Esophagus squamous epithelium (tissue), 5 donors: ENCODE results near the gene KMT2E. TPM values are rescaled to one million over a fixed set of nuclear protein-coding genes. Genes with fewer than 3 reads are reported as not detected.
"Not testable (repeated sequence)": the region's sequence is repeated elsewhere in the genome, so short reads cannot be mapped to it uniquely, and the experiment has no call there.

Experiments used
- DNase-seq: peaks from one replicate; lab custom pipeline; 2025; lab: John Stamatoyannopoulos, UW
- H3K27ac ChIP-seq, 4 donors: fragments of 200-600 bp; sonication (generic); one replicate each; pipeline ENCODE4 v1.5.1; 2016 to 2019; ENCODE audit warnings: mild to moderate bottlenecking in 1 of 4
- H3K27me3 ChIP-seq, 4 donors: fragments of 200-600 bp; sonication (generic); 1 replicate in 3 of 4; 2 replicates in 1 of 4; pipeline versions ENCODE4 v1.5.1 to v1.6.0; 2017 to 2021; ENCODE audit warnings: antibody characterized with exemption in 1 of 4
- H3K36me3 ChIP-seq, 3 donors: fragments of 200-600 bp; sonication (generic); one replicate each; pipeline ENCODE4 v1.5.1; 2016 to 2019
- H3K4me1 ChIP-seq, 3 donors: fragments of 200-600 bp; sonication (generic); one replicate each; pipeline ENCODE4 v1.5.1; 2017 to 2019
- H3K4me3 ChIP-seq, 4 donors: fragments of 200-600 bp; sonication (generic); 1 replicate in 3 of 4; 2 replicates in 1 of 4; pipeline ENCODE4 v1.5.1; 2016 to 2019; ENCODE audit warnings: mild to moderate bottlenecking in 2 of 4, moderate library complexity in 1 of 4
- H3K9me3 ChIP-seq, 3 donors: fragments of 200-600 bp; sonication (generic); one replicate each; pipeline ENCODE4 v1.5.1; 2016 to 2019
- POLR2A ChIP-seq, 4 donors: fragments of 450-650 bp; IDR thresholded peaks; one replicate each; pipeline ENCODE4 v1.6.1; 2017; ENCODE audit warnings: antibody characterized with exemption in 4 of 4, mild to moderate bottlenecking in 4 of 4, moderate library complexity in 3 of 4
- WGBS, 2 donors: methylation state at CpG; one replicate each; pipeline ENCODE4 v1.1.5; 2018; 5-methylcytosine and 5-hydroxymethylcytosine counted together
- intact Hi-C: fragments of 100-400 bp; cut with DNase I; formaldehyde crosslinking; loops from one replicate; pipeline ENCODE4 v1.15.0; 2022
- total RNA-seq, 4 donors: library from RNA; depleted of rRNA; stranded (reverse); fragments of >200 nt; gene quantifications; one replicate each; pipeline ENCODE4 v1.1.0, GENCODE V29; 2016
- TF ChIP-seq, protein P1 (sequence below), 6 experiments: fragments of 450-650 bp in 4 of 6; fragments of 200-600 bp in 2 of 6; sonication (generic) in 2 of 6; IDR thresholded peaks; one replicate each; pipeline ENCODE4 v1.5.1; 2016 to 2019; ENCODE audit warnings: antibody characterized with exemption in 6 of 6, mild to moderate bottlenecking in 4 of 6, moderate library complexity in 4 of 6
- donor health status: DM: yes; HTN: yes; CAD: no.

Gene KMT2E
- total RNA-seq, 4 donors from 2014 or later, result 37.2 to 80.5 (median 54.4) TPM

DNA sequence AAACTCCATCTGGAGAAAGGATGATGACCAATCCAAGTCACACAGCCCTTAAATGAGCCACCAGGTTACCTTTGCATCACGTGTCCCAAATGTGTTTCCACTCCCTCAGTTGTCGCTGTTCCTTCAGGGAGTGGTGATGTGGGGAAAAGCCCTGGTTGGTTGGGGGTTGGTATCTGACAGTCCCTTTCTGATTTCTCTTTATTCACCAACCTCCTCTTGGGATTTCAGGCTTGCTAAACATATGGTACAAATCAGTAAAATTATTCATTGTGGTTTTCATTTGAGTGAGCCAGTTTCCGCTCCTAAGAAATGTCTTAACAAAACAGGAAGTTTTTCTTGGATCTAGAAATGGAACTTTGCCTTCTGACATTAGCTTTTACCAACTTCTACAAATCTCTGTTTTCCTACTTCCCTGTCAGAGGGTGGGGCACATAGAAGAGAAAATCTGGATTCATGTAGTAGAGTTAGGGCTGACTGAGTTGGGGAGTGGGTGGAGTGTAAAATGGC, 40.0 kb upstream of the KMT2E start:
- no peak for DNase-seq

GRCh38 chr7:104975553-104975952, 38.5 kb upstream of the KMT2E start:
- peak overlapping the region in 2 of 4 donors; percentile 14 to 99 for H3K27ac ChIP-seq
- intact Hi-C loops, H3K4me3 ChIP-seq, DNase-seq, H3K9me3 ChIP-seq, H3K36me3 ChIP-seq, H3K27me3 ChIP-seq: not testable (repeated sequence)
- WGBS, 2 donors, result 87 to 94% methylated on average over 6 of the region's 6 CpGs
- peaks cover 49 to 88% (median 85%) of the 10 kb centered on the region in 3 donors for H3K4me1 ChIP-seq

More for the DNA sequence above, 40.0 kb upstream of the KMT2E start:
- intact Hi-C loops, result no loop called here
- H3K27me3 ChIP-seq, result no peaks in the 10 kb centered on the region
- H3K36me3 ChIP-seq, result no peaks in the 10 kb centered on the region
- peaks cover 36 to 75% (median 69%) of the 10 kb centered on the region in 3 donors for H3K4me1 ChIP-seq
- 33 to 49% methylated on average over 3 of the region's 3 CpGs for WGBS, 2 donors
- no peaks in the 10 kb centered on the region for H3K9me3 ChIP-seq
- H3K27ac ChIP-seq, result peak overlapping the region; percentile 23 to 91 (median 74)
- H3K4me3 ChIP-seq, result no peak overlapping the region
- no peak for TF ChIP-seq POLR2A (IDR thresholded peaks at IDR 0.05)
- TF ChIP-seq, protein P1, sequence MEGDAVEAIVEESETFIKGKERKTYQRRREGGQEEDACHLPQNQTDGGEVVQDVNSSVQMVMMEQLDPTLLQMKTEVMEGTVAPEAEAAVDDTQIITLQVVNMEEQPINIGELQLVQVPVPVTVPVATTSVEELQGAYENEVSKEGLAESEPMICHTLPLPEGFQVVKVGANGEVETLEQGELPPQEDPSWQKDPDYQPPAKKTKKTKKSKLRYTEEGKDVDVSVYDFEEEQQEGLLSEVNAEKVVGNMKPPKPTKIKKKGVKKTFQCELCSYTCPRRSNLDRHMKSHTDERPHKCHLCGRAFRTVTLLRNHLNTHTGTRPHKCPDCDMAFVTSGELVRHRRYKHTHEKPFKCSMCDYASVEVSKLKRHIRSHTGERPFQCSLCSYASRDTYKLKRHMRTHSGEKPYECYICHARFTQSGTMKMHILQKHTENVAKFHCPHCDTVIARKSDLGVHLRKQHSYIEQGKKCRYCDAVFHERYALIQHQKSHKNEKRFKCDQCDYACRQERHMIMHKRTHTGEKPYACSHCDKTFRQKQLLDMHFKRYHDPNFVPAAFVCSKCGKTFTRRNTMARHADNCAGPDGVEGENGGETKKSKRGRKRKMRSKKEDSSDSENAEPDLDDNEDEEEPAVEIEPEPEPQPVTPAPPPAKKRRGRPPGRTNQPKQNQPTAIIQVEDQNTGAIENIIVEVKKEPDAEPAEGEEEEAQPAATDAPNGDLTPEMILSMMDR (IDR thresholded peaks at IDR 0.05), result no peak

- H3K4me1 ChIP-seq, result peaks cover 42 to 88% (median 79%) of the 10 kb centered on the region in 3 donors
Measured at GRCh38 chr7:104976966-104977636, 36.9 kb upstream of the KMT2E start.

DNA sequence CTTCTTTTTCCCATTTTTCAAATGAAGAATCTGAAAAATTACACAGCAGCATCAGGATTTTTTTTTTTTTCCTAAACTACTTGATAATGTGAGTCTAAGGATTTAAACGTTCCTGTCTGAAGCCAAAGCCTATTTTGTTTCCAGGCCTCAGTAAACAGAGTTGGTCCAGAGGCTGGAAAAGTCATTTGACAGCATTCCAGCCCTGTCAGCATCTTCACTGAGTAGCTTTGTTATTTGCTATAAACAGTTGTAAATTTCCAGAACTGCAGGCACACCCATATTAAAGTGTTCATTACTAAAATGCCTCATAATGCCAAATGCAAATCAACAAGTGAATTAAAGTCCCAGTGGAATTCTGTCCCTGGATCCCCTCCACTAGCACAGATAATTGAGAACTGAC, 35.5 kb upstream of the KMT2E start:
- Histone ChIP-seq H3K27me3 (no peaks in the 10 kb centered on the region), H3K4me3 (no peak overlapping the region), H3K27ac (peak overlapping the region; percentile 52 to 99 (median 92)), H3K36me3 (no peaks in the 10 kb centered on the region), H3K9me3 (no peaks in the 10 kb centered on the region), H3K4me1 (peaks cover 41 to 88% (median 77%) of the 10 kb centered on the region in 3 donors)
- no peak for TF ChIP-seq POLR2A (IDR thresholded peaks at IDR 0.05)
- TF ChIP-seq, protein P1 (IDR thresholded peaks at IDR 0.05), result no peak
- DNase-seq, result no peak
- 11 to 43% methylated on average over 1 of the region's 1 CpG for WGBS, 2 donors
- intact Hi-C loops, result no loop called here

More at GRCh38 chr7:104976966-104977636, 36.9 kb upstream of the KMT2E start:
- H3K27me3 ChIP-seq, result no peaks in the 10 kb centered on the region
- 58 to 82% methylated on average over 3 of the region's 3 CpGs for WGBS, 2 donors
- H3K27ac ChIP-seq, result peak overlapping the region; percentile 52 to 99 (median 92)
- intact Hi-C loops, result no loop called here
- DNase-seq, result no peak
- no peaks in the 10 kb centered on the region for H3K36me3 ChIP-seq
- no peak overlapping the region for H3K4me3 ChIP-seq
- TF ChIP-seq, protein P1 (IDR thresholded peaks at IDR 0.05), result no peak
- no peak for TF ChIP-seq POLR2A (IDR thresholded peaks at IDR 0.05)
- no peaks in the 10 kb centered on the region for H3K9me3 ChIP-seq

- peaks cover 40 to 79% (median 69%) of the 10 kb centered on the region in 3 donors for H3K4me1 ChIP-seq
- TF ChIP-seq, protein P1 (IDR thresholded peaks at IDR 0.05), result peak in 1 of 6 experiments; percentile 3
- TF ChIP-seq POLR2A (IDR thresholded peaks at IDR 0.05), result no peak
- 27 to 30% methylated on average over 4 of the region's 4 CpGs for WGBS, 2 donors
- no peak overlapping the region for H3K4me3 ChIP-seq
- DNase-seq, result no peak
- H3K27me3 ChIP-seq, result no peaks in the 10 kb centered on the region
- H3K27ac ChIP-seq, result peak overlapping the region; percentile 52 to 99 (median 92)
- H3K36me3 ChIP-seq, result no peaks in the 10 kb centered on the region
- intact Hi-C loops, result no loop called here
- no peaks in the 10 kb centered on the region for H3K9me3 ChIP-seq
Measured at GRCh38 chr7:104979167-104979841, 34.7 kb upstream of the KMT2E start.
